Gastrocnemius medialis (tissue), 4 donors: Measurements from ENCODE around the gene PRR5L. TPM values are rescaled to one million over a fixed set of nuclear protein-coding genes. Genes with fewer than 3 reads are reported as not detected.

Experiments
- ATAC-seq, 2 donors: fragments of 150-250 bp; one replicate each; pipeline ENCODE4 v1.9.1; 2016
- DNase-seq, 2 donors: peaks; one replicate each; pipeline ENCODE4 v3.0.0-alpha.2; 2019
- H3K27ac ChIP-seq, 4 donors: fragments of 200-600 bp; sonication (generic); 1 replicate in 1 of 4; 2 replicates in 3 of 4; pipeline ENCODE4 v1.5.1; 2016 to 2018; ENCODE audit warnings: mild to moderate bottlenecking in 2 of 4, moderate library complexity in 1 of 4
- H3K27me3 ChIP-seq, 3 donors: fragments of 200-600 bp; sonication (generic) in 2 of 3; 1 replicate in 1 of 3; 2 replicates in 2 of 3; pipeline versions ENCODE4 v1.5.1 to v1.6.0; 2016 to 2019; ENCODE audit warnings: mild to moderate bottlenecking in 1 of 3, moderate library complexity in 1 of 3
- H3K36me3 ChIP-seq, 2 donors: fragments of 200-600 bp; sonication (generic) in 1 of 2; one replicate each; pipeline ENCODE4 v1.5.1; 2017 to 2018
- H3K4me1 ChIP-seq, 2 donors: fragments of 200-600 bp; sonication (generic) in 1 of 2; one replicate each; pipeline ENCODE4 v1.5.1; 2016 to 2017; ENCODE audit warnings: mild to moderate bottlenecking in 2 of 2
- H3K4me3 ChIP-seq, 4 donors: fragments of 200-600 bp; sonication (generic) in 3 of 4; 1 replicate in 1 of 4; 2 replicates in 3 of 4; pipeline ENCODE4 v1.5.1; 2016 to 2019; ENCODE audit warnings: mild to moderate bottlenecking in 2 of 4
- H3K9me3 ChIP-seq, 3 donors: fragments of 200-600 bp; sonication (generic) in 2 of 3; 1 replicate in 1 of 3; 2 replicates in 2 of 3; pipeline ENCODE4 v1.5.1; 2016 to 2019
- POLR2A ChIP-seq, 2 donors: fragments of 450-650 bp; IDR thresholded peaks; one replicate each; pipeline ENCODE4 v1.6.1; 2017; ENCODE audit warnings: antibody characterized with exemption in 2 of 2, mild to moderate bottlenecking in 2 of 2, moderate library complexity in 2 of 2
- in situ Hi-C, 4 donors: fragments of 200-750 bp; cut with MboI; loops; one replicate each; pipeline versions ENCODE4 v1.15.0 to v1.8.0; 2017; ENCODE audit warnings: low sequenced_read_pairs in 4 of 4
- intact Hi-C: fragments of 100-400 bp; cut with DNase I; formaldehyde crosslinking; loops from one replicate; pipeline ENCODE4 v1.15.1; 2023; ENCODE audit warnings: low total_unique reads
- total RNA-seq, 4 donors: library from RNA; depleted of rRNA; stranded (reverse); fragments of >200 nt; gene quantifications; one replicate each; pipeline versions ENCODE4 v1.1.0 to v1.2.3, GENCODE V29; 2016
- TF ChIP-seq, protein P1 (sequence below), 5 experiments: fragments of 450-650 bp in 3 of 5; fragments of 200-600 bp in 2 of 5; sonication (generic) in 2 of 5; IDR thresholded peaks in 4 of 5; conservative IDR thresholded peaks in 1 of 5; 1 replicate in 4 of 5; 2 replicates in 1 of 5; pipeline ENCODE4 v1.5.1; 2016 to 2019; ENCODE audit warnings: antibody characterized with exemption in 5 of 5, mild to moderate bottlenecking in 3 of 5, moderate library complexity in 3 of 5

The PRR5L gene
- total RNA-seq, 4 donors from 2014 or later, result 0.46 to 3.2 (median 1.2) TPM

DNA sequence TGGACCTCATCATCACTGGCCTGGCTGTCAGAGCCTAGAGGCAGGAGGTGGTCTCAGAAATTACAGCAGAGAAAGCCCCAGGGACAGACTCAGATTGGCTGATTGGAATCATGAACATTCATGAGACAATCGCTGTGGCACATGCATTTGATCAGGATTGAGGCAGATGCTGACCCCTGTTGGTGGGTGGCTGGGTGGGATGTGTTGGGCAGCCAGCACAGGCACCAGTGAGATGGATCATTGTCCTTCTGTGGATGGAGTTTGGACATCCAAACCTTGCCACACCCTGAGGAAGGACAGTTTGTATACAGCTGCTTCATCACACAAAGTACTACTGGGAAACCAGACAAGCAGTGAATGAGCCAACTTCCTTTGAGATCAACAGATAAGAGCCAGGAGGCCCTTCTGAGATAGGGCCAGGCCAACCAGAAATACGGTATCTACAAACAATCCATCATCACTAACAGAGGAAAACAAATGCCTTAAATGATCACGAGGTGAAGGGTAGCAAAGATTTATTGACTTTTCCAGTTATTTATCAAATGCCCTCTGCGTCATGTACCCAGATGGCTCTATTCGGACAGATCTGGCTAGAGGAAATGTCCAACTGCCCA lies 24.2 kb upstream of the PRR5L start:
- intact Hi-C loops, result no loop called here

DNA sequence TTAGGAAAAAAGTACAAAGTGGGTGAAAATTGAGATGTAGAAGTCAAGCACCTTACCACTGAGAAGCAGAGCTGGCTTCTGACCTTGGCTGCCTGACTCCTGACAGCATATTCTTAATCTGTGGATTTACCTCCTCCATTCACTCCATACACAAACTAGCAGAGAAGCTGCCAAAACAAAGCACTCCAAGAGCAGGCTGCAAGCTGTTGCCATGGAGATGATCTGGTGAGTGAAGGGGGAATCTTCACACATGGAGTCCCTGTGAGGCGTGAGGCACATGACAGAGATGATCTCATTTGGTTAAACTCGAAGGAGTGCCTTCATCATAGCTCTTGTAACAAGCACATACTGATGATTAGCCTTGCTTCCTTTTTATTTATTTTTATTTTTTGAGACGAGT lies 23.0 kb upstream of the PRR5L start:
- Histone ChIP-seq H3K4me3 (no peak overlapping the region), H3K4me1 (no peaks in the 10 kb centered on the region), H3K27ac (no peak overlapping the region), H3K36me3 (peaks cover 2 to 53% of the 10 kb centered on the region in 2 donors), H3K9me3 (no peaks in the 10 kb centered on the region), H3K27me3 (no peaks in the 10 kb centered on the region)
- DNase-seq, result no peak
- intact Hi-C loops, result no loop called here
- in situ Hi-C loops, result loop anchor here (25.0 kb wide), 3 partner anchors 236 to 461 kb away; no protein-coding TSS in a partner anchor
- TF ChIP-seq, protein P1, sequence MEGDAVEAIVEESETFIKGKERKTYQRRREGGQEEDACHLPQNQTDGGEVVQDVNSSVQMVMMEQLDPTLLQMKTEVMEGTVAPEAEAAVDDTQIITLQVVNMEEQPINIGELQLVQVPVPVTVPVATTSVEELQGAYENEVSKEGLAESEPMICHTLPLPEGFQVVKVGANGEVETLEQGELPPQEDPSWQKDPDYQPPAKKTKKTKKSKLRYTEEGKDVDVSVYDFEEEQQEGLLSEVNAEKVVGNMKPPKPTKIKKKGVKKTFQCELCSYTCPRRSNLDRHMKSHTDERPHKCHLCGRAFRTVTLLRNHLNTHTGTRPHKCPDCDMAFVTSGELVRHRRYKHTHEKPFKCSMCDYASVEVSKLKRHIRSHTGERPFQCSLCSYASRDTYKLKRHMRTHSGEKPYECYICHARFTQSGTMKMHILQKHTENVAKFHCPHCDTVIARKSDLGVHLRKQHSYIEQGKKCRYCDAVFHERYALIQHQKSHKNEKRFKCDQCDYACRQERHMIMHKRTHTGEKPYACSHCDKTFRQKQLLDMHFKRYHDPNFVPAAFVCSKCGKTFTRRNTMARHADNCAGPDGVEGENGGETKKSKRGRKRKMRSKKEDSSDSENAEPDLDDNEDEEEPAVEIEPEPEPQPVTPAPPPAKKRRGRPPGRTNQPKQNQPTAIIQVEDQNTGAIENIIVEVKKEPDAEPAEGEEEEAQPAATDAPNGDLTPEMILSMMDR (IDR thresholded peaks at IDR 0.05 in 4 of 5, conservative IDR thresholded peaks at IDR 0.05 in 1 of 5), result no peak
- no peak for TF ChIP-seq POLR2A (IDR thresholded peaks at IDR 0.05)
- no peak for ATAC-seq

More for the DNA sequence above, 24.2 kb upstream of the PRR5L start:
- Histone ChIP-seq H3K27me3 (no peaks in the 10 kb centered on the region), H3K4me1 (no peaks in the 10 kb centered on the region), H3K36me3 (peaks cover 2 to 53% of the 10 kb centered on the region in 2 donors), H3K4me3 (no peak overlapping the region), H3K27ac (no peak overlapping the region), H3K9me3 (no peaks in the 10 kb centered on the region)
- in situ Hi-C loops, result loop anchor here (25.0 kb wide), 3 partner anchors 235 to 460 kb away; no protein-coding TSS in a partner anchor
- ATAC-seq (no peak), DNase-seq (no peak)
- TF ChIP-seq POLR2A (IDR thresholded peaks at IDR 0.05), result no peak
- TF ChIP-seq, protein P1 (IDR thresholded peaks at IDR 0.05 in 4 of 5, conservative IDR thresholded peaks at IDR 0.05 in 1 of 5), result no peak

DNA sequence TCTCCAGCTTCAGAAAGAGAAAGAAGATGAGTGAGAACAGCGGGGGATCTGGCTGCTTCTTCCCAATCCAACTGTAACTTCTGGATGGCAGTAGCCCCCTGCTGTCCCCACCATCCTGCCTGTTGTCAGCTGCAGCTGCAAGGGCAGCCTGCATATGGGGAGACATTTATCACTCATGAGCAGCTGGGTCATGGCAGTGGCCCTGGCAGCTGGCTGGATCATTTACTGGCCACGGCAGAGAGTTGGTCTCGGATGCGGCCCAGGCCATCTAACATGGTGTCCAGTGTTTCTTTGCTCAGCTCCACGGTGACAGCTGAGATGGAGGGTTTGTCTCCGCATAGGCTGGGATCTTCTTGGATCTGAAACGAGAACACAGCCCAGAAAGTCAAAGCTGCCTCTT lies 21.7 kb upstream of the PRR5L start:
- DNase-seq (no peak), ATAC-seq (no peak)
- Histone ChIP-seq H3K9me3 (no peaks in the 10 kb centered on the region), H3K36me3 (peaks cover 2 to 59% of the 10 kb centered on the region in 2 donors), H3K27me3 (no peaks in the 10 kb centered on the region), H3K4me3 (no peak overlapping the region), H3K4me1 (peaks cover 4 to 6% of the 10 kb centered on the region in 2 donors), H3K27ac (no peak overlapping the region)
- TF ChIP-seq, protein P1 (IDR thresholded peaks at IDR 0.05 in 4 of 5, conservative IDR thresholded peaks at IDR 0.05 in 1 of 5), result no peak
- no peak for TF ChIP-seq POLR2A (IDR thresholded peaks at IDR 0.05)
- intact Hi-C loops (no loop called here), in situ Hi-C loops (loop anchor here (25.0 kb wide), 3 partner anchors 237 to 462 kb away; no protein-coding TSS in a partner anchor)

DNA sequence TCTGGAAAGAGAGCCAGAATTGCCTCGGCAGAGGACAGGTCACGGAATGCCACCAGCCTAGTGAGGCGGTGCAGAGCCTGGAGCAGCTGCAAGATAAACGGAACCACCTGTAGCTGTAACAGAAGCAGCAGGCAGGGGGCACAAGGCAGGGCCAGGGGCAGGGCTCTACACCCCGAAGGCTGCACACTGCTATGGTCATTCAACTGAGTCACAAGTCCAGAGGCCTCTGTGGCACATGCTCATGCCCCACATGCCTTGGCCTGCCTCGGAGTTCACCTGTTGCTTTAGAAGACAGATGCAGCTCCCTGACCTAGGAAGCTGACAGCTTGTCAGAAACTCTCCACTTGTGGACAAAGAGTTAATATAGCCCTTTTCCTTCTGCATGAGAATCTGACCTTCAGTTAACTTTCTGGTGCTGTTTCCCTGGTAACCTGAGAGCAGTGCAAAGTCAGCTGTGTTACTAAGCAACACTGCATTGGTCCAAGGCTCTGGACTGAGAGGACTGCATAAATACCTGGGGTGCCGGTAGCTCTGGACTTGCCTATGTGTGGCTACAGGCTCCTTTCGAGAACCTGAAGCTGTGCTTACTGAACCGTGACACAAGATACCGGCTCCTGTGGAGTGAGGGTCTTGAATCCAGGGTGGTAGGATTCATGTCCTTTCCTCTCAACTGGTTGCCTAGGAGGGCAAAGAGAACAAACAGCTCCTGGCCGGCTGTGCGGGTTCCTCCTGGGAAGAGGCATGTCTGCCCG lies 17.4 kb upstream of the PRR5L start:
- intact Hi-C loops, result no loop called here
- Histone ChIP-seq H3K27me3 (no peaks in the 10 kb centered on the region), H3K4me3 (no peak overlapping the region), H3K9me3 (no peaks in the 10 kb centered on the region), H3K27ac (no peak overlapping the region), H3K36me3 (peaks cover 0 to 38% of the 10 kb centered on the region in 2 donors), H3K4me1 (peaks cover 4 to 6% of the 10 kb centered on the region in 2 donors)
- no peak for DNase-seq
- no peak for ATAC-seq
- TF ChIP-seq POLR2A (IDR thresholded peaks at IDR 0.05), result no peak
- TF ChIP-seq, protein P1 (IDR thresholded peaks at IDR 0.05 in 4 of 5, conservative IDR thresholded peaks at IDR 0.05 in 1 of 5), result peak in 1 of 5 experiments; percentile 10
- in situ Hi-C loops, result loop anchor here in 3 of 4 donors (25.0 kb wide), 2 partner anchors 209 to 234 kb away; partner anchors contain the start of gene TRAF6 (in 1 of the 3)
